Stimulated activated CD8-positive, alpha-beta memory T cell treated with anti-CD3 and anti-CD28 coated beads, Interleukin-12 subunit alpha, Interleukin-12 subunit beta, amount 100 ng/mL, for 4 hours (primary cell): ENCODE data around the gene HMGN1.

Experiments
- DNase-seq: peaks from one replicate; pipeline ENCODE4 v3.0.0-alpha.2; 2020; ENCODE audit warnings: low read depth

Gene HMGN1

DNA sequence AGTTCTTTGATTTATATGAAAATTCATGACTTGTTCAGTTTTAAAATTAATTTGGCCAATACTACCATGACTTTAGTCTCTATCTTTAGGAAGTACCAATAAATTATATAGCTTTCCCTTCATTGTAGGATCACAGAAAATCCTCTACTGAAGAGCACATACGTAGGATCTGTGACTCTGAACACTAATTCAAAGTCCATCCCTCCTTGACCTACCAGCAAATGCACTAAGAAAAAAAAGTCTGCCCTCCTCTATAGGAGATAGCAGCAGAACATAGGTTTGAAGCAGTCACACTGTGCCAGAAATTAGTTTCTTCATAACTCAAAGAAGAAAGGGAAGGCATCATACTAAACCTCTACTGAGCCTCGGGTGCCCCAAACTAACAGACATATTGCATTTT, 52.0 kb downstream of the HMGN1 start:
- no peak for DNase-seq
